Subcutaneous abdominal adipose tissue (tissue), 5 donors: ENCODE measurements around the gene ADM2.
A peak's percentile ranks its signal among the peaks of the same experiment; 100 is the strongest.
"Not testable (repeated sequence)": the region's sequence is repeated elsewhere in the genome, so short reads cannot be mapped to it uniquely, and the experiment has no call there.

Experiments
- H3K27ac ChIP-seq: one replicate; pipeline ENCODE4 v1.7.0; 2013; ENCODE audit warnings: low read depth, mild to moderate bottlenecking, inconsistent platforms, low read length, moderate library complexity
- H3K27me3 ChIP-seq, 5 donors: one replicate each; pipeline ENCODE4 v1.7.0; 2013; ENCODE audit warnings: low read length in 5 of 5, inconsistent platforms in 1 of 5; ENCODE audit not compliant: control insufficient read depth in 5 of 5, insufficient read depth in 4 of 5
- H3K36me3 ChIP-seq, 5 donors: one replicate each; pipeline ENCODE4 v1.7.0; 2013; ENCODE audit warnings: low read length in 5 of 5; ENCODE audit not compliant: control insufficient read depth in 5 of 5, insufficient read depth in 5 of 5
- H3K4me1 ChIP-seq, 5 donors: one replicate each; pipeline ENCODE4 v1.7.0; 2013; ENCODE audit warnings: low read length in 5 of 5, mild to moderate bottlenecking in 3 of 5, moderate library complexity in 1 of 5; ENCODE audit not compliant: control insufficient read depth in 5 of 5, insufficient read depth in 5 of 5
- H3K4me3 ChIP-seq, 5 donors: one replicate each; pipeline ENCODE4 v1.7.0; 2013; ENCODE audit warnings: low read length in 5 of 5, low read depth in 1 of 5
- H3K9ac ChIP-seq, 5 donors: one replicate each; pipeline ENCODE4 v1.7.0; 2013; ENCODE audit warnings: low read length in 5 of 5, mild to moderate bottlenecking in 4 of 5, moderate library complexity in 3 of 5
- H3K9me3 ChIP-seq, 5 donors: one replicate each; pipeline ENCODE4 v1.7.0; 2013; ENCODE audit warnings: low read length in 5 of 5; ENCODE audit not compliant: control insufficient read depth in 5 of 5
- donor health status: healthy.
- donor health status: healthy.
- donor health status: healthy.
- donor health status: healthy.
- donor health status: healthy.

The ADM2 gene

DNA sequence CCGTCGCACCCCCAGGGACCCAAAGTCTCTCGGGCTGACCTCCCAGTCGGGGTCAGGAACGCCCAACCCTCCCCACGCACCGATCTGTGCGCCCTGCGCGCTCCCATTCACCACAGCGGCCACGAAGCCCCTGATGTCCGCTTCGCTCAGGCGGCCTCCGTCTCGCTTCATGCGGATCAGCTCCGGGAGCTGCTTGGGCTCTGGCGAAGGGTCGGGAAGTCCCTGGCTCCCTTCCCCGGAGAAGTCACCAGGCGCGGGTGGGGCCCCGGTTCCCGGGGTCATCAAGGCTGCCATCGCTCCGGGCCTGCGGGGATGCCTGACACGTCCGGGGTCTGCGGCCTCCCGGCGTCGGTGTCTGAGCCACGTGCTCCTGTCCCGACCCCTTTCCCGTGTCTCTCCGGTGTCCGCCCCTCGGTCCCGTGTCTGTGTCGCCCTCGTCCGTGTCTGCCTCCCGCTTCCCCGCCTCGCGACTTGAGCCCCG lies 48.1 kb downstream of the ADM2 start:
- H3K27me3 ChIP-seq, result no peaks in the 10 kb centered on the region
- peak overlapping the region; percentile 95 for H3K27ac ChIP-seq
- H3K9ac ChIP-seq, result peak overlapping the region; percentile 38 to 93 (median 87)
- H3K36me3 ChIP-seq, result no peaks in the 10 kb centered on the region
- H3K9me3 ChIP-seq, result no peaks in the 10 kb centered on the region
- H3K4me1 ChIP-seq, result peaks cover 10 to 86% (median 52%) of the 10 kb centered on the region in 5 donors
- H3K4me3 ChIP-seq, result peak overlapping the region in 4 of 5 donors; percentile 71 to 85 (median 74)

DNA sequence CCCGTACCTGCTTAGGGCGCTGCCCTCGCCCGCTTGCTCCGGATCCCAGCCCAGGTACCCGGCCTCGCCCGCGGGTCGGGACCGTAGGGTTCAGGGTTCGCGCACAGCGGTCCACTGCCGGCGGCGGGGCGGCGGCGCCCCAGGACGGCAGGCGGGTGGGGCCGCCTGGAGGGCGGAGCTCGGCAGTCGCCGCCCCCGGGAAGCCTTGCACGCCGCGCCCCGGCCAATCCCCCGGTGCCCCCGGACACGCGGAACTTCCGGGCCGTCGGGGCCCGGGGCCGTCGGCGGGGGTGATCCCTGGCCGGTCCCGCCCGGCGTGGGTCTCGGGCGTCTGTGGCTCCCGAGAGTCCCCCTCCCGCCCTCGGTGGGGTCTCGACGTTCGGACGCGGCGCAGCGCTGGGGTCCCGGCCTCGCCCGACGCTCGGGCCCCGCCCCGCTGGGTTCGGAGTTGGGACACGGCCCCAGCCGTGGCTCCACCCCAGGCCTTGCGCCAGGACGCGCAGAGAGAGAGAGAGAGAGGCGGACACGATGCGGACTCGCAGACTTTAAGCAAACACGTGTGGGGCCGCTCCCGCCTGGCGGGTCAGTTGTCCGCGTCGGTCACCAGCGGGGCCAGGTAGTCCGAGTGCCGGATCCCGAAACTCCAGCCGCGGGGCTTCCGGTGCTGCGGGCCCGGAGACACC lies 48.7 kb downstream of the ADM2 start, which contains the start of gene TYMP:
Gene TYMP (minus strand): TSS at position 116 of the 683 bp plus-strand sequence. CDS start 303 bp downstream, outside the sequence.
- Histone ChIP-seq H3K27ac (peak within 1 kb of the TSS; percentile 95), H3K9me3 (no peaks in the 10 kb centered on the region), H3K4me3 (peak within 1 kb of the TSS in 4 of 5 donors; percentile 71 to 85 (median 74)), H3K9ac (peak within 1 kb of the TSS; percentile 38 to 96 (median 92)), H3K4me1 (peaks cover 7 to 80% (median 46%) of the 10 kb centered on the region in 5 donors), H3K27me3 (no peaks in the 10 kb centered on the region), H3K36me3 (no peaks in the 10 kb centered on the region)

DNA sequence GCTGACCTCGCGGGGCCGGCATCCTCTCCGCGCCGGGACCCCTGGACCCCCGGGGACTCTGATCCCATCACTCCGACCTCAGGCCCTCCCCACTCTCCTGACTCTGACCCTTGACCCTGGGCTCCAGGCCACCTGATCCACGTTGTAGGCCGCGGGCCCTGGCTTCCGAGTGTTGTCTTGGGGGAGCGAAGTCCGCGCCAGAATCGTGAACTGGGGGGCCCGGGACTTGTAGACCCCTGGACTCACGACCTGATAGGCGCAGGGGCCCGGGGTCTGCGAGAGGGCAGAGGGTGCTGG lies 49.2 kb downstream of the ADM2 start:
- Histone ChIP-seq H3K36me3 (no peaks in the 10 kb centered on the region), H3K4me3 (peak overlapping the region in 4 of 5 donors; percentile 71 to 85 (median 74)), H3K9me3 (no peaks in the 10 kb centered on the region), H3K4me1 (peaks cover 7 to 76% (median 44%) of the 10 kb centered on the region in 5 donors), H3K27me3 (no peaks in the 10 kb centered on the region), H3K9ac (peak overlapping the region in 4 of 5 donors; percentile 81 to 96 (median 92)), H3K27ac (peak overlapping the region; percentile 95)

DNA sequence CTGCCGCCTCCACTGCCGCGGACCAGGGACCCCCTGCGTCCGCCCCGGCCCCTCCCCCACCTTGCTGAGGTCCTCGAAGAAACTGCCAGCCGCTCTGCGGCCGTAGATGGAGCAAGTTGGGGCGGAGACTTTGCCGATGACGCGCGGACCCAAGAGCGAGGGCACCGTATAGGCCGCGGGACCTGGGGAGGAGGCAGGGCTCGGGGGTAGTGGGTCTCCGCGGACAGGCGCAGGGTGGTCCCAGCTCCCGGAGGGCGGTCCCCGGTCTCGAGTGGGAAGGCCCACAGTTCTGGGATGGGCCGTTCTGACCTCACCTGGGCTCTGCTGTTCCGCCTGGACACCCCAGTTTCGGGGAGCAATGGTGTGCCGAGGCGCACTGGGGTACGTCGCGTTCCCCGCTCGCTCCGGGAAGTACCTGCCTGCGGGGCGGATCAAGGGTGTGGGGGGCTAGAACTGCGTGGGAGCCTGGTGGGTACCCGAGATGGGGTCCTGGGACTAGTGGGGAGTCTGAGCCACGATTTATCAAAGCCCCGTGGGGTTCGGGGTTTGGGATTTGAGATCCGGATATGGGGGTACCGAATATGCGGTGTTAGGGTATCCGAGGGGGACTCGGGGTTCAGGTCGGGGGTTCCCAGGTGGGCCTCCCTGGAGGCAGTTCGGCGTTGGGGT lies 49.7 kb downstream of the ADM2 start:
- H3K36me3 ChIP-seq, result no peaks in the 10 kb centered on the region
- H3K27ac ChIP-seq, result peak overlapping the region; percentile 95
- no peaks in the 10 kb centered on the region for H3K27me3 ChIP-seq
- H3K4me1 ChIP-seq, result peaks cover 7 to 75% (median 44%) of the 10 kb centered on the region in 5 donors
- H3K4me3 ChIP-seq, result peak overlapping the region; percentile 35 to 85 (median 73)
- H3K9ac ChIP-seq, result peak overlapping the region; percentile 44 to 96 (median 92)
- H3K9me3 ChIP-seq, result no peaks in the 10 kb centered on the region

DNA sequence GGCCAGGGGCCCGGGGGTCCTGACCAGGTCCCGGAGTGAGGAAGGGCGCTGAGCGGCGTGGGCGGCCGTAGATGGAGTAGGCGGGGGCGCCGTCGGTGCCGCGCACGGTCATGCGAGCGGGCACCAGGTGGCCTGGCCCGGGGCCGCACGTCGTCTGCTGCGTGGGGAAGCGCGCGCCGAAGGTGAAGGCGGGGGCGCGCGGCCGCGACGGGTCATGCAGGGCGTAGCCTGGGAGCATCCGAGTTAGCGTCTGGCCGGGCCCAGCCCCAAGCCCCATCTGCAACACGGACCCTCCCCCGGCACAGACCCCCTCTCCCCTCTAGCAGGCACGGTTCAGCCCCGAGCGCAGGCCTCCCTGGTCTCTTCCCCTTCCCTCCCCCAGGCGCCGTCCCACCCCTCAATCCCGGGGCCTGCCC lies 50.2 kb downstream of the ADM2 start:
- H3K36me3 ChIP-seq, result no peaks in the 10 kb centered on the region
- H3K9ac ChIP-seq, result peak overlapping the region in 4 of 5 donors; percentile 81 to 96 (median 92)
- H3K9me3 ChIP-seq, result no peaks in the 10 kb centered on the region
- H3K27me3 ChIP-seq, result no peaks in the 10 kb centered on the region
- peak overlapping the region; percentile 95 for H3K27ac ChIP-seq
- H3K4me3 ChIP-seq, result peak overlapping the region in 4 of 5 donors; percentile 71 to 85 (median 74)
- peaks cover 7 to 69% (median 43%) of the 10 kb centered on the region in 5 donors for H3K4me1 ChIP-seq

DNA sequence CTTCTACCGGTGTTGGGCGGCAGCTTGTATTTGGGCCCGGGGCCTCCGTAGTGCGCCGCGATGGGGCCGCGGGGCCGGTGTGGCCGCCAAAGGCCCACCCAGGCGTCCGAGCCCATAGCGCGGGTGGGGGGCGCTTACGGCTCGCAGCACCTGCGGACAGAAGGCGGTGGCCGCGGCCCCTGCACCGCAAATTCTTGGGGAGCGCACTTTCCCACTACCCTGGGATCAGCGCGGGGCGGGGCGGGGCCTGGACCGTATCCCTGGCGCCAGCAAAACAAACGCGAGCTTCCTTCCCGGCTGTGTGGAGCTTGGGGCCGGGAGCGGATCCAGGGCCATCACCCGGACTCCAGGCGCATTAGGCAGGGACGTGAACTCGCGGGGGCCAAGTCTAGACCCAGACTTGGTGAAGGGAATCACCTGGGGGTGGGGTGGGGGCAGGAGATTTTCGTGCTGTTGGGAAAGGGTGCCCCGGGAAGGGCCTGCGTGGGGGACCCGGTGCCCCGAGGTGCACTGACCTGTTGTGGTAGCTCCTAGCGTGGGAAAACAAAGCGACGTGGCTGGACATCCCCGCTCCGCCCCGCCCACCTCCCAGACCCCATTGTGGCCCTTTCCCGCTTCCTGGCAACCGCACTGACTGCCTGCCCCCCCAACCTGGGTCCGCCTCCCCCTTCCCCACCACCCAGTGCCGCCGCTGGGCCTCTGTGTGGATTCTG lies 50.8 kb downstream of the ADM2 start:
- peaks cover 4 to 64% (median 37%) of the 10 kb centered on the region in 5 donors for H3K4me1 ChIP-seq
- H3K9ac ChIP-seq, result peak overlapping the region in 4 of 5 donors; percentile 81 to 96 (median 92)
- no peaks in the 10 kb centered on the region for H3K9me3 ChIP-seq
- no peaks in the 10 kb centered on the region for H3K27me3 ChIP-seq
- peak overlapping the region in 4 of 5 donors; percentile 71 to 85 (median 74) for H3K4me3 ChIP-seq
- H3K27ac ChIP-seq, result peak overlapping the region; percentile 95
- no peaks in the 10 kb centered on the region for H3K36me3 ChIP-seq

DNA sequence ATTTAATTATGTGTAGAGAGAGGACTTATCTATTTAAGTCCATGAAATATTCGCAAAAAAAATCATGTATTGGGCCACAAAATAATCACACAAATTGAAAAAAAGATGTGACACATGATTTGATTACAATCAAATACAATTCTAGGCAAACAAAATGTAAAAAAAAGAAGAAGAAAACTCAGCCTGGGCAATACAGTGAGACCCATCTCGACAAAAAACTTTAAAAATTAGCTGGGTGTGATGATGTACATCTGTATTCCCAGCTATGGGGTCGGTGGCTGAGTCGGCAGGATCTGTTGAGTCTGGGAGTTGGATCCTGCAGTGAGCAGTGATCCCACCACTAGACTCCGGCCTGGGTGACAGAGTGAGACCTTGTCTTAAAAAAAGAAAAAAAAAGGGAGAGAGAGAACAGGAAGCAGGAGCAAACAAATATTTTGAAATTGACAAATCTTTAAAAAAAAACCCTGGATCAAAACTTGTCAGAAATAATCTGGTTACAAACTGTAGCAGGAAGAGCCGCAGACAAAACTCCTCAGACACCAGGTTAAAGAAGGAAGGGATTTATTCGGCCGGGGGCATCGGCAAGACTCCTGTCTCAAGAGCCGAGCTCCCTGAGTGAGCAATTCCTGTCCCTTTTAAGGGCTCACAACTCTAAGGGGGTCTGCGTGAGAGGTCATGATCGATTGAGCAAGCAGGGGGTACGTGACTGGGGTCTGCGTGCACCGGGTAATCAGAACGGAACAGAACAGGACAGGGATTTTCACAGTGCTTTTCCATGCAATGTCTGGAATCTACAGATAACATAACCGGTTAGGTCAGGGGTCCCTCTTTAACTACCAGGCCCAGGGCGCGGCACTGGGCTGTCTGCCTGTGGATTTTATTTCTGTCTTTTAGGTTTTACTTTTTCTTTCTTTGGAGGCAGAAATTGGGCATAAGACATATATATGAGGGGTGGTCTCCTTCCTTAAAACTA lies 51.8 kb downstream of the ADM2 start:
- Histone ChIP-seq H3K4me1 (peaks cover 3 to 59% (median 32%) of the 10 kb centered on the region in 5 donors), H3K36me3 (no peaks in the 10 kb centered on the region), H3K4me3 (peak overlapping the region in 2 of 5 donors; percentile 73 to 85), H3K9ac (peak overlapping the region in 2 of 5 donors; percentile 39 to 48), H3K9me3 (no peaks in the 10 kb centered on the region), H3K27me3 (no peaks in the 10 kb centered on the region), H3K27ac (peak overlapping the region; percentile 95)

DNA sequence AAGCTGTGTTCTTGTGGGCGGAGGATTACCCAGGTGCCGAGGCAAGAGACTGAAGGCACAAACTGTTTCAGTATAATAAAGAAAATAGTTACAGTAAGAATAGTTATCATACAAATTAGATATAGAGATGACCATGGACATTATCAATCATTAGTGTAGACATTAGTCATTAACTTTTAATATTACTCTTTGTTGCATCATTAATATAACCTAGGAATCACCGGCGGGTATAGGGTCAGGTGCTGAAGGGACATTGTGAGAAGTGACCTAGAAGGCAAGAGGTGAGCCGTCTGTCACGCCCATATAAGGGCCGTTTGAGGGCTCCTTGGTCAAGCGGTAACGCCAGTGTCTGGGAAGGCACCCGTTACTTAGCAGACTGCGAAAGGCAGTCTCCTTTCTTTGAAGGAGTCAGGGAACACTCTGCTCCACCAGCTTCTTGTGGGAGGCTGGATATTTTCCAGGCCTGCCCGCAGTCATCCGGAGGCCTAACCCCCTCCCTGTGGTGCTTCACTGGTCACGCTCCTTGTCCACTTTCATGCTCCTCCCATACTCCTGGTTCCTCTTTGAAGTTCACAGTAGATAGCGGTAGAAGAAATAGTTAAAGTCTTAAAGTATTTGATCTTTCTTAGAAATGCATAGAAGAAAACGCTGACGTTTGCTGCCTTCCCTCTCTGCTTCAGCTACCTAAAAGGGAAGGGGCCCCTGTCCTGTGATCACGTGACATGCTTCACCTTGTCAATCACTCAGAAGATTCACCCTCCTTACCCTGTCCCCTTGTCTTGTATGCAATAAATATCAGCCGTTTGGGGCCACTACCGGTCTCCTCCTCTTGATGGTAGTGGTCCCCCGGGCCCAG lies 52.7 kb downstream of the ADM2 start:
- H3K9ac ChIP-seq, result peak overlapping the region in 1 of 5 donors; percentile 11
- H3K27me3 ChIP-seq, H3K4me3 ChIP-seq, H3K36me3 ChIP-seq, H3K27ac ChIP-seq, H3K9me3 ChIP-seq: not testable (repeated sequence)
- H3K4me1 ChIP-seq, result peaks cover 7 to 56% (median 25%) of the 10 kb centered on the region in 5 donors
